NCI-H748 treated with DMSO at 0.1 percent for 48 hours (cell line): Measurements from ENCODE around the gene TRPT1.
A peak's percentile ranks its signal among the peaks of the same experiment; 100 is the strongest.

Experiments
- DNase-seq: peaks from one replicate; lab custom pipeline; 2025; lab: John Stamatoyannopoulos, UW

The TRPT1 gene

GRCh38 chr11:64208086-64208795 is 17.7 kb downstream of the TRPT1 start:
- DNase-seq: no peak

- DNase-seq: no peak
Measured at GRCh38 chr11:64207256-64208085, 18.5 kb downstream of the TRPT1 start.

- no peak for DNase-seq
Measured at GRCh38 chr11:64206457-64207255, 19.3 kb downstream of the TRPT1 start, which contains the start of gene FERMT3. TSS of gene FERMT3 (plus strand) at chr11:64206721. CDS start at chr11:64207365, 644 bp downstream.

GRCh38 chr11:64204464-64204989 is 21.5 kb downstream of the TRPT1 start:
- peak; percentile 40 for DNase-seq

- no peak for DNase-seq
Measured at GRCh38 chr11:64204080-64204440, 21.9 kb downstream of the TRPT1 start.

GRCh38 chr11:64203421-64204079 is 22.4 kb downstream of the TRPT1 start:
- no peak for DNase-seq

- DNase-seq: no peak
Measured at GRCh38 chr11:64202992-64203391, 23.0 kb downstream of the TRPT1 start.

- DNase-seq: no peak
Measured at GRCh38 chr11:64201543-64201942, 24.4 kb downstream of the TRPT1 start.

- no peak for DNase-seq
Measured at GRCh38 chr11:64198511-64198910, 27.5 kb downstream of the TRPT1 start.

GRCh38 chr11:64196626-64197025 is 29.4 kb downstream of the TRPT1 start:
- DNase-seq: no peak

GRCh38 chr11:64192434-64192833 is 33.6 kb downstream of the TRPT1 start:
- no peak for DNase-seq

GRCh38 chr11:64186492-64187165 is 39.4 kb downstream of the TRPT1 start:
- DNase-seq: no peak

- DNase-seq: peak; percentile 99
Measured at GRCh38 chr11:64185693-64186491, 40.1 kb downstream of the TRPT1 start, which contains the start of gene STIP1. TSS of gene STIP1 (plus strand) at chr11:64186171. CDS start at chr11:64186262, 91 bp downstream.

- DNase-seq: no peak
Measured at GRCh38 chr11:64185175-64185692, 40.8 kb downstream of the TRPT1 start.

GRCh38 chr11:64183890-64184289 is 42.1 kb downstream of the TRPT1 start:
- DNase-seq: no peak

GRCh38 chr11:64181506-64182411 is 44.2 kb downstream of the TRPT1 start:
- DNase-seq: no peak

- DNase-seq: no peak
Measured at GRCh38 chr11:64180891-64181290, 45.1 kb downstream of the TRPT1 start.

- DNase-seq: no peak
Measured at GRCh38 chr11:64178951-64179639, 46.9 kb downstream of the TRPT1 start.
